Tibial artery (tissue), 4 donors: ENCODE data around the gene ATF4.

Experiments
- DNase-seq, 2 donors: peaks; one replicate each; pipeline ENCODE4 v3.0.0-alpha.2; 2019
- H3K27ac ChIP-seq, 2 donors: fragments of 200-600 bp; sonication (generic) in 1 of 2; 1 replicate in 1 of 2; 2 replicates in 1 of 2; pipeline ENCODE4 v1.5.1; 2018 to 2019; ENCODE audit warnings: mild to moderate bottlenecking in 1 of 2
- H3K27me3 ChIP-seq, 2 donors: fragments of 200-600 bp; sonication (generic) in 1 of 2; one replicate each; pipeline versions ENCODE4 v1.5.1 to v1.6.0; 2016 to 2019
- H3K36me3 ChIP-seq, 3 donors: fragments of 200-600 bp; sonication (generic) in 2 of 3; one replicate each; pipeline ENCODE4 v1.5.1; 2016 to 2019; ENCODE audit warnings: mild to moderate bottlenecking in 2 of 3
- H3K4me1 ChIP-seq, 4 donors: fragments of 200-600 bp; sonication (generic) in 2 of 4; 1 replicate in 3 of 4; 2 replicates in 1 of 4; pipeline ENCODE4 v1.5.1; 2016 to 2019
- H3K4me3 ChIP-seq, 2 donors: fragments of 200-600 bp; sonication (generic) in 1 of 2; 1 replicate in 1 of 2; 2 replicates in 1 of 2; pipeline ENCODE4 v1.5.1; 2018 to 2019; ENCODE audit warnings: mild to moderate bottlenecking in 2 of 2
- H3K9me3 ChIP-seq, 3 donors: fragments of 200-600 bp; sonication (generic) in 1 of 3; one replicate each; pipeline ENCODE4 v1.5.1; 2016 to 2019
- intact Hi-C: fragments of 100-400 bp; cut with DNase I; formaldehyde crosslinking; loops from one replicate; pipeline ENCODE4 v1.15.0; 2023; ENCODE audit warnings: low total_unique reads
- TF ChIP-seq, protein P1 (sequence below), 2 experiments: fragments of 200-600 bp in 1 of 2; fragments of 450-650 bp in 1 of 2; IDR thresholded peaks; one replicate each; pipeline ENCODE4 v1.5.1; 2017 to 2019; ENCODE audit warnings: antibody characterized with exemption in 2 of 2, mild to moderate bottlenecking in 1 of 2, moderate library complexity in 1 of 2

ATF4 gene

GRCh38 chr22:39565414-39565944, 45.1 kb downstream of the ATF4 start:
- no peaks in the 10 kb centered on the region for H3K36me3 ChIP-seq
- H3K4me1 ChIP-seq = no peaks in the 10 kb centered on the region
- TF ChIP-seq, protein P1, sequence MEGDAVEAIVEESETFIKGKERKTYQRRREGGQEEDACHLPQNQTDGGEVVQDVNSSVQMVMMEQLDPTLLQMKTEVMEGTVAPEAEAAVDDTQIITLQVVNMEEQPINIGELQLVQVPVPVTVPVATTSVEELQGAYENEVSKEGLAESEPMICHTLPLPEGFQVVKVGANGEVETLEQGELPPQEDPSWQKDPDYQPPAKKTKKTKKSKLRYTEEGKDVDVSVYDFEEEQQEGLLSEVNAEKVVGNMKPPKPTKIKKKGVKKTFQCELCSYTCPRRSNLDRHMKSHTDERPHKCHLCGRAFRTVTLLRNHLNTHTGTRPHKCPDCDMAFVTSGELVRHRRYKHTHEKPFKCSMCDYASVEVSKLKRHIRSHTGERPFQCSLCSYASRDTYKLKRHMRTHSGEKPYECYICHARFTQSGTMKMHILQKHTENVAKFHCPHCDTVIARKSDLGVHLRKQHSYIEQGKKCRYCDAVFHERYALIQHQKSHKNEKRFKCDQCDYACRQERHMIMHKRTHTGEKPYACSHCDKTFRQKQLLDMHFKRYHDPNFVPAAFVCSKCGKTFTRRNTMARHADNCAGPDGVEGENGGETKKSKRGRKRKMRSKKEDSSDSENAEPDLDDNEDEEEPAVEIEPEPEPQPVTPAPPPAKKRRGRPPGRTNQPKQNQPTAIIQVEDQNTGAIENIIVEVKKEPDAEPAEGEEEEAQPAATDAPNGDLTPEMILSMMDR (IDR thresholded peaks at IDR 0.05) = no peak
- DNase-seq = no peak
- H3K27me3 ChIP-seq = peaks cover 0 to 64% of the 10 kb centered on the region in 2 donors
- no peak overlapping the region for H3K4me3 ChIP-seq
- no peaks in the 10 kb centered on the region for H3K9me3 ChIP-seq
- intact Hi-C loops = no loop called here
- H3K27ac ChIP-seq = no peak overlapping the region

DNA sequence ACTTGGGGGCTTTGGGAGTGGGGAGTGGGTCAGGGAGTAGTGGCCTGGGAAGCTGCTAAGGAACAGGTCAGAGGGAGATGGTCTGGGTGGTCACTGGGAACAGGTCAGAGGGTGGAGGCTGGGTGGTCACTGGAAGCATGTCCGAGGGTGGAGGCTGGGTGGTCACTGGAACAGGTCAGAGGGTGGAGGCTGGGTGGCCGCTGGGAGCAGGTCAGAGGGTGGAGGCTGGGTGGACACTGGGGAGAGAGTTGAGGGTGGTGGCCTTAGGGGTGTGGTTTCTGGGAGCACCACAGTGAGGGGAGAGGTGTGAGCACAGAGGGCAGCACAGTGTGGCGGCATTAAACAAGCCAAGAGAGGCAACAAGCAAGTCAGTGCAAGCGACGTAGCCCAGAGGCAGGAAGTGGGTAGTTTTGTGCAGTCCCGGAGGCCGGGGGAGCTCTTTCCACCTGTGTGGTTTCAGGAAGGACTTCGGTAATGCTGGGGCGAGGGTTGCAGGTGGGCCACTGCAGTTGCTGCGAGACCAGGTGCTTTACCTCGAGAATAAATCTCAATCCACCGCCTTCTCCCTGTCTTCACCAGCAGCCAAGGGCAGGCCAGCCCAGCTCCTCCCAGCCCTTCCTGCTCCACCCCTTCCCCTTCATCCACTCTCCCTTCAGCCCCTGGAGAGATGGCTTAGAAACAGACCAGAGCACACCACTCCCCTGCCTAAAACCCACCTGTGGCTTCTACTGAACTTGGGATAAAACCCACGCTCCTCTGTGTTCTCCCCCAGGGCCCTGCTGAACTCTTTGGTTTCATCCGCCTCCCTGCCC, 47.0 kb downstream of the ATF4 start:
- peaks cover 0 to 57% of the 10 kb centered on the region in 2 donors for H3K27me3 ChIP-seq
- TF ChIP-seq, protein P1 (IDR thresholded peaks at IDR 0.05) = no peak
- no peak overlapping the region for H3K4me3 ChIP-seq
- H3K9me3 ChIP-seq = no peaks in the 10 kb centered on the region
- no peak overlapping the region for H3K27ac ChIP-seq
- H3K4me1 ChIP-seq = no peaks in the 10 kb centered on the region
- no peaks in the 10 kb centered on the region for H3K36me3 ChIP-seq
- intact Hi-C loops = no loop called here
- no peak for DNase-seq

- Histone ChIP-seq H3K4me3 (no peak overlapping the region), H3K27me3 (peaks cover 0 to 47% of the 10 kb centered on the region in 2 donors), H3K4me1 (no peaks in the 10 kb centered on the region), H3K27ac (no peak overlapping the region), H3K36me3 (no peaks in the 10 kb centered on the region), H3K9me3 (no peaks in the 10 kb centered on the region)
- no peak for DNase-seq
- TF ChIP-seq, protein P1 (IDR thresholded peaks at IDR 0.05) = no peak
- intact Hi-C loops = no loop called here
Observed at GRCh38 chr22:39568278-39568981, 48.1 kb downstream of the ATF4 start.

DNA sequence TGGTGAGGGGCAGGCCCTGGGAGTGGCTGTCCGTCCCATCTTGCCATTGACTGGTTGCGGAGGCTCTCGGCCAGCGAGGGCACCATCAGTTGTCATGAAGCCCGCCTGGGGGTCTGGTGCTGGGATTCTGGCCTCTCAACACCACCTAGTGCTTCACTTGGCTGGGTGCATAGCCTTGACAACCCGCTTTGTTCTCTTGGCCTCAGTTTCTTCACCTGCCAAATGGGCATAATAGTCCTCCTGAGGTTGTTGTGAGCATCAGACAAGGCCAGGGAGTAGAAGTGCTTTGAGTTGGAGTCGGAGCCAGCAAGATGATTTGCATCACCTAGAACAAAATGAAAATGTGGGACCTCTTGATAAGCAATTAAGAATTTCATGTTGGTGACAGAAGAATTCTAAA, 48.7 kb downstream of the ATF4 start:
- Histone ChIP-seq H3K27me3 (peaks cover 0 to 41% of the 10 kb centered on the region in 2 donors), H3K27ac (no peak overlapping the region), H3K4me3 (no peak overlapping the region), H3K9me3 (no peaks in the 10 kb centered on the region), H3K4me1 (no peaks in the 10 kb centered on the region), H3K36me3 (no peaks in the 10 kb centered on the region)
- TF ChIP-seq, protein P1 (IDR thresholded peaks at IDR 0.05) = no peak
- no peak for DNase-seq
- intact Hi-C loops = no loop called here

DNA sequence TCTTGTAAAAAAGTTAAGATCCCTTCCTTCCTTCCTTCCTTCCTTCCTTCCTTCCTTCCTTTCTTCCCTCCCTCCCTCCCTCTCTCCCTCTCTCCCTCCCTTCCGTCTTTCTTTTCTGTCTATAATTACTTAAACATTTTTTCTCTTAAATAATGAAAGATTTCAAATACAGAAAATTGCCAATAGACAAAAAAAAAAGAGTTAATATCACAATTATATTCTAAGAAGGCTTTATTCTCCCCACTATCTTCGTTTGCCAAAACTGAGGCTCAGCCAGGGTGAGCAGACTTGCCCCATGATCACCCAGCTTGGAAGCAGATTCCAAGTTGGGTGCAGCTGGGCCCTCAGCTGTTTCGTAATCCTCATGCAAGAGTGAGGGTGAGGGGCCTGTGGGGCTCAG, 49.9 kb downstream of the ATF4 start:
- H3K27ac ChIP-seq = no peak overlapping the region
- H3K9me3 ChIP-seq = no peaks in the 10 kb centered on the region
- H3K4me3 ChIP-seq = no peak overlapping the region
- H3K27me3 ChIP-seq = peaks cover 0 to 30% of the 10 kb centered on the region in 2 donors
- TF ChIP-seq, protein P1 (IDR thresholded peaks at IDR 0.05) = no peak
- H3K36me3 ChIP-seq = no peaks in the 10 kb centered on the region
- DNase-seq = no peak
- intact Hi-C loops = no loop called here
- no peaks in the 10 kb centered on the region for H3K4me1 ChIP-seq
